MCF 10A (cell line): ENCODE results near the gene EFNA3. TPM values are rescaled to one million over a fixed set of nuclear protein-coding genes. Genes with fewer than 3 reads are reported as not detected.

Source experiments
- BruUV-seq: library from RNA; stranded (reverse); fragments of 400-500 nt; replicated peaks from 2 replicates; lab custom pipeline; 2021; lab: Mats Ljungman, UMichigan
- CTCF ChIA-PET: fragments of 300-600 bp; sonication (Branson Sonifier 250); formaldehyde crosslinking; extraction: SDS; loops from one replicate; lab custom pipeline; 2021; ENCODE audit warnings: antibody characterized with exemption, inconsistent platforms; lab: Yijun Ruan, JAX
- POLR2A ChIA-PET: fragments of 300-600, 350-650 bp; sonication (Branson Sonifier 250); formaldehyde crosslinking; extraction: SDS; loops from one replicate; lab custom pipeline; 2020; ENCODE audit warnings: antibody characterized with exemption, inconsistent platforms; lab: Yijun Ruan, JAX
- DNase-seq: peaks from one replicate; pipeline ENCODE4 v3.0.0-alpha.2; 2018; ENCODE audit not compliant: unreplicated experiment
- H3K27ac Mint-ChIP-seq: one replicate; pipeline ENCODE4 v1.8.0; 2022; ENCODE audit warnings: mild to moderate bottlenecking, low read depth, mixed read lengths; ENCODE audit not compliant: unreplicated experiment
- H3K27me3 Mint-ChIP-seq: one replicate; pipeline ENCODE4 v1.8.0; 2022; ENCODE audit warnings: mixed read lengths; ENCODE audit not compliant: insufficient read depth, unreplicated experiment
- H3K36me3 Mint-ChIP-seq: one replicate; pipeline ENCODE4 v1.8.0; 2022; ENCODE audit warnings: mild to moderate bottlenecking, moderate library complexity, mixed read lengths; ENCODE audit not compliant: insufficient read depth, unreplicated experiment
- H3K4me1 Mint-ChIP-seq: one replicate; pipeline ENCODE4 v1.8.0; 2022; ENCODE audit warnings: mixed read lengths; ENCODE audit not compliant: insufficient read depth, unreplicated experiment
- H3K4me3 Mint-ChIP-seq: one replicate; pipeline ENCODE4 v1.8.0; 2022; ENCODE audit warnings: mild to moderate bottlenecking, moderate library complexity, mixed read lengths; ENCODE audit not compliant: unreplicated experiment
- H3K9me3 Mint-ChIP-seq: one replicate; pipeline ENCODE4 v1.8.0; 2022; ENCODE audit warnings: mixed read lengths; ENCODE audit not compliant: unreplicated experiment
- intact Hi-C: fragments of 100-400 bp; cut with micrococcal nuclease; formaldehyde crosslinking; loops from 2 replicates; pipeline ENCODE4 v1.14.1; 2022
- total RNA-seq: library from RNA; stranded (reverse); gene quantifications from 2 replicates; pipeline ENCODE4 v1.2.3, GENCODE V29; 2022
- TF ChIP-seq, protein P1 (sequence below): fragments of 200-600 bp; IDR thresholded peaks from one replicate; pipeline ENCODE4 v1.8.0; 2022; ENCODE audit warnings: antibody characterized with exemption, mild to moderate bottlenecking; ENCODE audit not compliant: unreplicated experiment

The EFNA3 gene
- total RNA-seq, 1 experiment from 2014 or later = 1.7 TPM

DNA sequence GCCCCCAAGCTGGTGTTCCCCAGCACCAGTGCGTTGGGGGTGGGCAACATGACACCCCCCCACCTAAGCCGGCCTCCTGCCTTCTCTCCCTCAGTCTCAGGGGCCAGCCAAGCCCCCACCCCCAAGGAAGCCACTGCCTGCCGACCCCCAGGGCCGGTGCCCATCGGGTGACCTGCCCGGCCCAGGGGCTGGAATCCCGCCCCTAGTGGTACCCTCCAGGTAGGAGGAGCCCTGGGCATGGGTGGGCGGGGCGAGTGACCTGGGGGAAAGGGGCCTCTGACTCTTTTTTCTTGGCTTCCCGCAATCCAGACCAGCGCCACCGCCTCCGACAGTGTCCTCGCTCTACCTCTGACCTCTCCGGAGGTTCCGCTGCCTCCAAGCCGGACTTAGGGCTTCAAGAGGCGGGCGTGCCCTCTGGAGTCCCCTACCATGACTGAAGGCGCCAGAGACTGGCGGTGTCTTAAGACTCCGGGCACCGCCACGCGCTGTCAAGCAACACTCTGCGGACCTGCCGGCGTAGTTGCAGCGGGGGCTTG is 16.4 kb upstream of the EFNA3 start:
- Mint-ChIP-seq H3K4me1 (peaks cover 31% of the 10 kb centered on the region), H3K27ac (no peak overlapping the region), H3K4me3 (no peak overlapping the region), H3K27me3 (no peaks in the 10 kb centered on the region), H3K36me3 (peaks cover 58% of the 10 kb centered on the region), H3K9me3 (no peaks in the 10 kb centered on the region)
- ChIA-PET CTCF (interaction anchor here (0.5 to 13.1 kb wide), 33 partner anchors 10 to 393 kb away, joined by 3 to 231 read pairs (median 5); partner anchors contain the start of genes ADAM15, EFNA3, FLAD1 and PBXIP1), POLR2A (interaction anchor here (0.6 to 7.5 kb wide), 14 partner anchors 9 to 160 kb away, joined by 3 to 76 read pairs (median 6); partner anchors contain the start of genes ADAM15, CKS1B, FLAD1 and PBXIP1)
- DNase-seq = no peak
- TF ChIP-seq, protein P1, sequence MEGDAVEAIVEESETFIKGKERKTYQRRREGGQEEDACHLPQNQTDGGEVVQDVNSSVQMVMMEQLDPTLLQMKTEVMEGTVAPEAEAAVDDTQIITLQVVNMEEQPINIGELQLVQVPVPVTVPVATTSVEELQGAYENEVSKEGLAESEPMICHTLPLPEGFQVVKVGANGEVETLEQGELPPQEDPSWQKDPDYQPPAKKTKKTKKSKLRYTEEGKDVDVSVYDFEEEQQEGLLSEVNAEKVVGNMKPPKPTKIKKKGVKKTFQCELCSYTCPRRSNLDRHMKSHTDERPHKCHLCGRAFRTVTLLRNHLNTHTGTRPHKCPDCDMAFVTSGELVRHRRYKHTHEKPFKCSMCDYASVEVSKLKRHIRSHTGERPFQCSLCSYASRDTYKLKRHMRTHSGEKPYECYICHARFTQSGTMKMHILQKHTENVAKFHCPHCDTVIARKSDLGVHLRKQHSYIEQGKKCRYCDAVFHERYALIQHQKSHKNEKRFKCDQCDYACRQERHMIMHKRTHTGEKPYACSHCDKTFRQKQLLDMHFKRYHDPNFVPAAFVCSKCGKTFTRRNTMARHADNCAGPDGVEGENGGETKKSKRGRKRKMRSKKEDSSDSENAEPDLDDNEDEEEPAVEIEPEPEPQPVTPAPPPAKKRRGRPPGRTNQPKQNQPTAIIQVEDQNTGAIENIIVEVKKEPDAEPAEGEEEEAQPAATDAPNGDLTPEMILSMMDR = no peak
- no TSS peak for BruUV-seq
- intact Hi-C loops = no loop called here

DNA sequence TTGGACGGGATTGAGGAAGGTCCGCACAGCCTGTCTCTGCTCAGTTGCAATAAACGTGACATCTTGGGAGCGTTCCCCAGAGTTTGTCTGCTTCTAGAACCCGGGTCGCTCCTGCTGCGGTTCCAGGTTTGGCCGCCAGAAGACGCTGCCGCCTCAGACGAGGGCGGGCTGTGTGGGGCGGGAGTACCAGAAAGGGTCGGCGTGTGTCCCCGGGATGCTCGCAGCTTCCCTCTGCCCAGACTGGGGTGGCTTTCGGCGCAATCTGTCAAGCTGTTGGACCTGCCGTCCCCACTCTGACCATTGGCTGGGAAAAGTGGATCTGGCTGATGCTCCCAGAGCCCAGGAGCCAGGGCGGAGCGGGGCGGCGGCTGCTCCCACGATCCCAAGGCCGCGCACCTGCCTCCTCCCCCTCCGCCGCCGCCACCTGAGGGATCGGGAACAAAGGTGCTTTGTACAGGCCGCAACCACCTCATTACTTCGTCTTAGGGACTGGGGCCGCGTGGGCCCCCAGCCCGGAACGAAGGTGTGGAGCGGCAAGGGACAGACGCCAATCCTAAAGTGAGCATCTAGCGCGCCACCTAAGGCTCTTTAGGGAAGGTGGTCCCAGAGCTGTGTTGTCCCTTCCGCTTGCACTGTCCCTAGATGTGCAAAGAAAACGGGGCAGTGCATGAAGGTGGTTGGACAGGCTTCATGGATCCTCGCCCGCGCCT is 15.8 kb upstream of the EFNA3 start:
- H3K9me3 Mint-ChIP-seq = no peaks in the 10 kb centered on the region
- H3K27me3 Mint-ChIP-seq = no peaks in the 10 kb centered on the region
- intact Hi-C loops = loop anchor here (1.0 kb wide), 1 partner anchor 21 kb away; no protein-coding TSS in a partner anchor
- peak overlapping the region; percentile 3 for H3K27ac Mint-ChIP-seq
- H3K4me1 Mint-ChIP-seq = peaks cover 31% of the 10 kb centered on the region
- no peak for DNase-seq
- POLR2A ChIA-PET = interaction anchor here (0.6 to 7.5 kb wide), 12 partner anchors 10 to 126 kb away, joined by 3 to 76 read pairs (median 7); partner anchors contain the start of genes ADAM15, CKS1B, EFNA3 and PMVK
- peak overlapping the region; percentile 81 for H3K4me3 Mint-ChIP-seq
- CTCF ChIA-PET = interaction anchor here (4.5 to 13.1 kb wide), 4 partner anchors 10 to 22 kb away, joined by 27 to 231 read pairs (median 38); partner anchors contain the start of gene ADAM15
- H3K36me3 Mint-ChIP-seq = peaks cover 58% of the 10 kb centered on the region
- no TSS peak for BruUV-seq
- TF ChIP-seq, protein P1 = peak; percentile 35

DNA sequence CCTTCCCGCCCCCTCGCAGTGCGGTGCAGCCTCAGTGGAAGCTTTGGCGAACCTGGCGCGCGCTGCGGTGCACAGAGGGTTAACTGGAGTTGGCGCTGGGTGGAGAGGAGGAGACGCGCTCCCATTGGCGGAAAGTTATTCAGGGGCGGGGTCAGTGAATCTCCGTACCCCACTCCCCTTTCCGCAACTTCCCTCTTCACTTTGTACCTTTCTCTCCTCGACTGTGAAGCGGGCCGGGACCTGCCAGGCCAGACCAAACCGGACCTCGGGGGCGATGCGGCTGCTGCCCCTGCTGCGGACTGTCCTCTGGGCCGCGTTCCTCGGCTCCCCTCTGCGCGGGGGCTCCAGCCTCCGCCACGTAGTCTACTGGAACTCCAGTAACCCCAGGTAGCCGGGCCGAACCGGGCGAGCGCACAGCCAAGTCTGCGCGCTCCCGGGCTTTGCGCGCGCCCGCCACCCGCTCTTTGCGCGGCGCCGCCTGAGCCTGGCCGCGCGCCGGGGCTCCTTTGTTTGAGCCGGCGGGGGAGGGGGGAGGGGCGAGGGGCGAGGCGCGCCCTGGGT is 15.0 kb upstream of the EFNA3 start, which contains the start of gene EFNA4:
Gene EFNA4 (plus strand): TSS at position 191 of the 561 bp plus-strand sequence. CDS start 84 bp downstream, at position 275.
- POLR2A ChIA-PET = interaction anchor here (0.8 to 7.5 kb wide), 12 partner anchors 11 to 127 kb away, joined by 3 to 76 read pairs (median 7); partner anchors contain the start of genes ADAM15, CKS1B, EFNA3 and PMVK
- intact Hi-C loops = loop anchor here (1.0 kb wide), 1 partner anchor 21 kb away; no protein-coding TSS in a partner anchor
- Mint-ChIP-seq H3K9me3 (no peaks in the 10 kb centered on the region), H3K4me1 (peaks cover 31% of the 10 kb centered on the region), H3K27me3 (no peaks in the 10 kb centered on the region), H3K4me3 (peak within 1 kb of the TSS; percentile 81), H3K36me3 (peaks cover 57% of the 10 kb centered on the region), H3K27ac (peak within 1 kb of the TSS; percentile 3)
- DNase-seq = peak; percentile 96
- TF ChIP-seq, protein P1 = no peak
- BruUV-seq = no TSS peak
- CTCF ChIA-PET = interaction anchor here (0.7 to 13.1 kb wide), 4 partner anchors 9 to 21 kb away, joined by 3 to 231 read pairs (median 38); partner anchors contain the start of gene ADAM15
